ENCODE data around the gene RGP1. TPM values are rescaled to one million over a fixed set of nuclear protein-coding genes. Genes with fewer than 3 reads are reported as not detected.

Gene RGP1
- total RNA-seq, 1 donor from 2014 or later: 11.2 TPM

GRCh38 chr9:35710818-35711500 is 38.1 kb upstream of the RGP1 start:
- Histone ChIP-seq H3K9ac (no peak overlapping the region), H3K4me2 (no peak overlapping the region), H4K20me1 (ENCODE audit: low read depth) (no peaks in the 10 kb centered on the region), H3K36me3 (no peaks in the 10 kb centered on the region), H3K79me2 (ENCODE audit: low read depth) (no peaks in the 10 kb centered on the region), H3K27me3 (no peaks in the 10 kb centered on the region), H3K9me3 (ENCODE audit: low read depth) (no peaks in the 10 kb centered on the region), H2AFZ (replicated peaks) (no peak overlapping the region), H3F3A (ENCODE audit: low read depth) (no peaks in the 10 kb centered on the region), H3K27ac (no peak overlapping the region), H3K4me3 (no peak overlapping the region), H3K4me1 (no peaks in the 10 kb centered on the region)
- Mint-ChIP-seq H3K27ac (no peak overlapping the region), H3K36me3 (peaks cover 56% of the 10 kb centered on the region), H3K4me3 (no peak overlapping the region), H3K4me1 (no peaks in the 10 kb centered on the region), H3K27me3 (ENCODE audit: insufficient read depth, low read depth) (peaks cover 2% of the 10 kb centered on the region), H3K9me3 (no peaks in the 10 kb centered on the region)
- TF ChIP-seq, protein P1, sequence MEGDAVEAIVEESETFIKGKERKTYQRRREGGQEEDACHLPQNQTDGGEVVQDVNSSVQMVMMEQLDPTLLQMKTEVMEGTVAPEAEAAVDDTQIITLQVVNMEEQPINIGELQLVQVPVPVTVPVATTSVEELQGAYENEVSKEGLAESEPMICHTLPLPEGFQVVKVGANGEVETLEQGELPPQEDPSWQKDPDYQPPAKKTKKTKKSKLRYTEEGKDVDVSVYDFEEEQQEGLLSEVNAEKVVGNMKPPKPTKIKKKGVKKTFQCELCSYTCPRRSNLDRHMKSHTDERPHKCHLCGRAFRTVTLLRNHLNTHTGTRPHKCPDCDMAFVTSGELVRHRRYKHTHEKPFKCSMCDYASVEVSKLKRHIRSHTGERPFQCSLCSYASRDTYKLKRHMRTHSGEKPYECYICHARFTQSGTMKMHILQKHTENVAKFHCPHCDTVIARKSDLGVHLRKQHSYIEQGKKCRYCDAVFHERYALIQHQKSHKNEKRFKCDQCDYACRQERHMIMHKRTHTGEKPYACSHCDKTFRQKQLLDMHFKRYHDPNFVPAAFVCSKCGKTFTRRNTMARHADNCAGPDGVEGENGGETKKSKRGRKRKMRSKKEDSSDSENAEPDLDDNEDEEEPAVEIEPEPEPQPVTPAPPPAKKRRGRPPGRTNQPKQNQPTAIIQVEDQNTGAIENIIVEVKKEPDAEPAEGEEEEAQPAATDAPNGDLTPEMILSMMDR (IDR thresholded peaks at IDR 0.05): no peak
- TF ChIP-seq EZH2 (IDR thresholded peaks at IDR 0.05): no peak
- TF ChIP-seq EZH2phosphoT487 (IDR thresholded peaks at IDR 0.05): no peak
- no peak for DNase-seq (ENCODE audit: low spot score)

DNA sequence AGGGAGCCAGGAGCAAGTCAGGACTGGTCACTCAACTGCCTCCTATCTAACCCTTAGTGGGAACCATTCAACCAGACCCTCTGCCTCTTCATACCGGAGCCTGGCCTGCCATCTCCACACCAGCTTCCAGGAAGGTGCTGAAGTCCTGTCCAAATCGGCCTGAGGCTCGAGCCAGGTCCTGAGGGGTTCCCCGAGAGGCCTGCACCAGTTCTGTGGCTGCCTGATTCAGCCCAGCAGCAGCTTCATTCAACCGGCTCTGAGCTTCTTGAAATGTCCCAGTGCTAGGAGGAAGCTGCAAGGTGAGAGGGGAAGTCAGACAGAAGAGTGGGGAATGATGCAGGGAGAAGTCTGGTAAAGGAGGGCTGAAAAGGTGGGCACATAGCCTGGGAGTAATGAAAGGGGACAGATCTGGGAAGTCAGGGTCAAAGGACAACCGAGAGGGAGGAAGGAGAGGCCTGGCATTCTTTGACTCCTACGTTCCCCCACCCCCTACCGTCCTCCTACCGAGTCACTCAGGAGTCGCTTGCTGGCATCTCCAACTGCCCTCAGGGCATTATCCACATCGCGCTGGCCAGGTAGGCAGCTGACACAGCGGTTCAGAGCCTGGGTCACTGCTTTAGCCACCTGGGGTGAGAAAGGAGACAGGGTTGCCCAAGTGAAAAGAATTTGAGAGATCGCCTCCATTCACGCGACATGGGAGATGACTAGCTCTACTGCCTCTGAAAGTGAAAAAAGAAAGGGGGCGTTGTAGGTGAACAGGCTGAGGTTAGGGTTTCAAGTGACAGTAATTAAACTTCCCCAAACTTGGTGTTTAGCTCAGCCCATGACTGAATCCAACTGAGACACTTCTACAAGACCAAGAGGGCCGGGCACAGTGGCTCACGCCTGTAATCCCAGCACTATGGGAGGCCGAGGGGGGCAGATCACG is 37.3 kb upstream of the RGP1 start:
- H3K4me2 ChIP-seq: no peak overlapping the region
- no peaks in the 10 kb centered on the region for H3K79me2 ChIP-seq (ENCODE audit: low read depth)
- peaks cover 5% of the 10 kb centered on the region for H3K27me3 Mint-ChIP-seq (ENCODE audit: insufficient read depth, low read depth)
- no peaks in the 10 kb centered on the region for H3K27me3 ChIP-seq
- no peak overlapping the region for H3K9ac ChIP-seq
- H3K36me3 ChIP-seq: no peaks in the 10 kb centered on the region
- H3K27ac ChIP-seq: no peak overlapping the region
- peaks cover 59% of the 10 kb centered on the region for H3K36me3 Mint-ChIP-seq
- H3K4me3 Mint-ChIP-seq: no peak overlapping the region
- no peaks in the 10 kb centered on the region for H4K20me1 ChIP-seq (ENCODE audit: low read depth)
- DNase-seq (ENCODE audit: low spot score): no peak
- H2AFZ ChIP-seq (replicated peaks): no peak overlapping the region
- H3K9me3 ChIP-seq (ENCODE audit: low read depth): no peaks in the 10 kb centered on the region
- H3K4me1 ChIP-seq: no peaks in the 10 kb centered on the region
- H3K9me3 Mint-ChIP-seq: no peaks in the 10 kb centered on the region
- H3K4me3 ChIP-seq: no peak overlapping the region
- no peaks in the 10 kb centered on the region for H3F3A ChIP-seq (ENCODE audit: low read depth)
- H3K4me1 Mint-ChIP-seq: no peaks in the 10 kb centered on the region
- H3K27ac Mint-ChIP-seq: no peak overlapping the region
- TF ChIP-seq, protein P1 (IDR thresholded peaks at IDR 0.05): no peak

DNA sequence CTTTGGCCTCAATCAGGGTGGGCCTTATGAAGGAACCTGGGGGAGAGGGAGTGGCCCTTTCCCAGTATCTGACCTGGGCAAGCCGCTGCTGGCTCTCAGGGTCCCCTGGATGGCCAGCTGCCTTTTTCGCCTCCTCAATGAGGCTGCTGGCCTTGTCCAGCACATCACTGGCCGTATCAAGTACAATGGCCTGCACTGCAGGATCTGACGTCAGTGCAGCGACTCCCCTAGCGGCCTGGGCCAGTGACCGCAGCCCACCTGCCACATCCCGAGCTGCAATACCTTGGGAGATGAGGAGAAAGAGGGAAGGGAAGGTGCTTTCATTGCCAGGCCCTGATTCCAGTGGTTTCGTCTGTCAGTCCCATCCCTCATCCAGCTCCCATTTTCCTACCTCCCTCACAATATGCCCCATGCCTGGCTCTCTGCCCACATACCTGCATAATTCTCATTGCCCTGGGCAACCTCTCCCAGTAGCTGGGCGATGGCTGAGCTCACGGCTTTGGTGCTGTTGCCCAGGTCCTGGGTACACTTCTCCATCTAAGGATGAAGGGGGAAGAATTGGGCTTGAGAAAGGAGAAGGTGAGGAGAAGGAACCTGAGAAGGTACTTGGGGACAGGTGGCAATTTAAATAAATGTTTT is 36.2 kb upstream of the RGP1 start:
- no peaks in the 10 kb centered on the region for H3K4me1 ChIP-seq
- H2AFZ ChIP-seq (replicated peaks): no peak overlapping the region
- no peaks in the 10 kb centered on the region for H3K79me2 ChIP-seq (ENCODE audit: low read depth)
- H3K4me3 Mint-ChIP-seq: no peak overlapping the region
- no peak overlapping the region for H3K27ac Mint-ChIP-seq
- H3K36me3 ChIP-seq: no peaks in the 10 kb centered on the region
- H3K9me3 ChIP-seq (ENCODE audit: low read depth): no peaks in the 10 kb centered on the region
- peaks cover 52% of the 10 kb centered on the region for H3K36me3 Mint-ChIP-seq
- H3K27ac ChIP-seq: no peak overlapping the region
- H3K27me3 Mint-ChIP-seq (ENCODE audit: insufficient read depth, low read depth): peaks cover 3% of the 10 kb centered on the region
- no peak overlapping the region for H3K4me3 ChIP-seq
- H3K9me3 Mint-ChIP-seq: no peaks in the 10 kb centered on the region
- no peaks in the 10 kb centered on the region for H3K27me3 ChIP-seq
- TF ChIP-seq, protein P1 (IDR thresholded peaks at IDR 0.05): peak; percentile 20
- TF ChIP-seq EZH2 (IDR thresholded peaks at IDR 0.05): no peak
- no peak for TF ChIP-seq EZH2phosphoT487 (IDR thresholded peaks at IDR 0.05)
- DNase-seq (ENCODE audit: low spot score): no peak
- H4K20me1 ChIP-seq (ENCODE audit: low read depth): no peaks in the 10 kb centered on the region
- no peak overlapping the region for H3K4me2 ChIP-seq
- no peak overlapping the region for H3K9ac ChIP-seq
- H3K4me1 Mint-ChIP-seq: no peaks in the 10 kb centered on the region
- H3F3A ChIP-seq (ENCODE audit: low read depth): no peaks in the 10 kb centered on the region

All from neural progenitor cell (in vitro differentiated cells).